ENCODE data around the gene MGST3.
"Not testable (repeated sequence)": the region's sequence is repeated elsewhere in the genome, so short reads cannot be mapped to it uniquely, and the experiment has no call there.

The MGST3 gene

DNA sequence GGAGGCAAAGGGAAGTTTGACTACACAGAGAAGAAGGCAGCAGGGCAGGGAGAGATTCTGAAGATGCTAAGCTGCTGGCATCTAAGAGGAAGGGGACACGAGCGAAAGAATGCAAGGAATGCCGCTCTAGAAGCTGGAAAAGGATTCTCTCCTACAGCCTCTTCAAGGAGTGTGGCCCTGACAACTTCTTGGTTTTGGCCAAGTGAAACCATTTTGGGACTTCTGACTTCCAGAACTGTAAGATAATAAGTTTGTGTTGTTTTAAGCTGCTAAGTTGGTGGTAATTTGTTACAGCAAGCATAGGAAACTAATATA lies 28.5 kb downstream of the MGST3 start:
- no peak for DNase-seq

DNA sequence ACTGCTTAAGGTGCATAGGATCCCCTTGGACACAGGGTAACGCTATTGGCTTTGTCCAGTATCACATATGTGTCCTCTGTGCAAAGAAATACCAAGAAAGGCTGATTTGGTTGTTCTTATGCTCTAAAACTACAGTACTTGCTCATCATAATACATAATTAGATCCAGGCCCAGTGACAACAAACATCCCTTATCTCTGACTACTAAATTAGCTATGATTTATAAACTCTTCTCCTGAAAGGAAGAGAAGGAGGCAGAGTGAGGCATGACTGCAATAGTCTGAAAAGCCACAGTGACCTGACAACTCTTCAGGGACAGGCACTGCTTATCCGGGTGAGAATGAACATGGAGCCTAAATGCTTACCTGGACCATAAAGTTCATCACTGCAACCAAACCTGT lies 30.7 kb downstream of the MGST3 start:
- DNase-seq: no peak

DNA sequence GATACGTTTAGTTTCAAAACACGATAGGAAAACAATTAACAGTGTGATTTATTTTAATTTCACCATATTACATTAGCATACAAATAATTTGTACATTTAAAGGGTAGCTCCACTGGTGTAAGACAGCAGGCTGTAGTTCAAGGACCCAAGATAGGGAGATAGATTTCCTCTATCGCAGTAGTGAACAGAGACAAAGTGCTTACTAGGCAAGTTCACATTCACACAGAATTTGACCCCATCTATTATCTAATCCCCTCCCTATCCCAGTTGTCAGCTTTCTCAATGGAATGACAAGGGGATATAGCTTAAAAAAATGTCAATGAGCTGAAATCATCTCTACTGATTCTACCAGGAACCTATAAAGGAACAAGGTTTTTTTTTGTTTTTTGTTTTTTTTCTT lies 31.2 kb downstream of the MGST3 start:
- no peak for DNase-seq

- no peak for DNase-seq
These were observed 35.3 kb downstream of the MGST3 start for GRCh38 chr1:165666152-165666825.

GRCh38 chr1:165668184-165668583 lies 37.1 kb downstream of the MGST3 start:
- DNase-seq: no peak

- DNase-seq: no peak
These were observed 40.5 kb downstream of the MGST3 start for GRCh38 chr1:165671526-165671925.

GRCh38 chr1:165674599-165674998 lies 43.6 kb downstream of the MGST3 start:
- DNase-seq: no peak

- DNase-seq: no peak
These were observed 44.8 kb downstream of the MGST3 start for GRCh38 chr1:165675794-165676193.

DNA sequence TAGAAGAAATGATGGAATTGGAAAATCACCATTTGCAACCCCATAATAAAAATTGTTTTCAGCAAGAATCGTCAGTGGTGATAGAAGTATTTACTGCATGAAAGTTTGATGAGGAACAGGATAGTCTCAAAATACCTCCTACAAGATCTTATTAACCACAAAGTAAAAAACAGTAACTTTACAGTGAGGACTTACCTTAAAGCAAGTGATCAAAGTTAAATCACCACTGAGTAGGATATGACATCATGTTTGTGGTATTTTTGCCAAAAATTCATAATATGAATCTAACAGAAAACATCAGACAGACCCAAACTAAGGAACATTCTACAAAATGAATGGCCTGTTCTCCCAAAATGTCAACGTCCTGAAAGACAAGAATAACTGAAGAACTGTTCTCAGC lies 47.5 kb downstream of the MGST3 start:
- no peak for DNase-seq

- no peak for DNase-seq
These were observed 48.4 kb downstream of the MGST3 start for GRCh38 chr1:165679282-165680036.

GRCh38 chr1:165680303-165680702 lies 49.3 kb downstream of the MGST3 start:
- no peak for DNase-seq

GRCh38 chr1:165680773-165681172 lies 49.7 kb downstream of the MGST3 start:
- not testable (repeated sequence) for DNase-seq

- no peak for DNase-seq
These were observed 52.9 kb downstream of the MGST3 start for GRCh38 chr1:165683848-165684485.

- DNase-seq: no peak
These were observed 55.3 kb downstream of the MGST3 start for GRCh38 chr1:165686121-165686970.

DNA sequence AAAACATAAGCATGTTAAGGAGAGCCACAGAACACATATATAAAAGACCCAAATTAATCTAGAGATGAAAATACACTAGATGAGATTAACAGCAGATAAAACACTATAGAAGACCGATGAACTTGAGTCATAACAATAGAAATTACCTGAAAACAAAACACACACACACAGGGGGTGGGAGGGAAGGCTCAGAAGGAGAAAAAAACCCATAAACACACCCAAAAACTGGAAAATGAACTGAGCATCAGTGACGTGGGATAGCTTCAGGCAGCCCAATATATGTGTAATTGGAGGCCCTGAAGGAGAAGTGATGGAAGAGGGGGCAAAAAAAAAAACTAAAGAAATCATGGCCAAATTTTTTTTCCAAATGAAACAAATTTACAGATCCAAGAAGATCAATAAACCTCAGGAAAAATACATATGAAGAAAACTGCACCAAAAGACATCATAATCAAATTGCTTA lies 56.0 kb downstream of the MGST3 start:
- no peak for DNase-seq

DNA sequence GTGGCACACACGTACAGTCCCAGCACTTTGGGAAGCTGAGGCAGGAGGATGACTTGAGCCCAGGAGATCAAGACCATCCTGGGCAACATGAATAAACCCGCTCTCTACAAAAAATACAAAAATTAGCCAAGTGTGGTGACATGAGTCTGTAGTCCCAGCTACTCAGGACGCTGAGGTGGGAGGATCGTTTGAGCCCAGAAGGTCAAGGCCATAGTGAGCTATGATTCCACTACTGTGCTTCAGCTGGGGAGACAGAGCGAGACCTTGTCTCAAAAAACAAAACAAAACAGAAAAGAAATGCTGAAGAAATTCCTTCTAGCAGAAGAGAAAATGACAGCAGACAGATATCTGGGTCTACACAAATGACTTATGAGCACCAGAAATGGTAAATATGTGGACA lies 57.0 kb downstream of the MGST3 start:
- DNase-seq: no peak

- DNase-seq: no peak
These were observed 64.0 kb downstream of the MGST3 start for GRCh38 chr1:165695031-165695430.

- DNase-seq: no peak
These were observed 65.6 kb downstream of the MGST3 start for GRCh38 chr1:165696625-165697100.

GRCh38 chr1:165697491-165697880 lies 66.5 kb downstream of the MGST3 start:
- DNase-seq: no peak

GRCh38 chr1:165697881-165698760 lies 67.1 kb downstream of the MGST3 start, which contains the start of gene ALDH9A1:
Gene ALDH9A1 (minus strand): TSS chr1:165698562. CDS start chr1:165698558, 4 bp downstream.
- DNase-seq: peak; percentile 58

DNA sequence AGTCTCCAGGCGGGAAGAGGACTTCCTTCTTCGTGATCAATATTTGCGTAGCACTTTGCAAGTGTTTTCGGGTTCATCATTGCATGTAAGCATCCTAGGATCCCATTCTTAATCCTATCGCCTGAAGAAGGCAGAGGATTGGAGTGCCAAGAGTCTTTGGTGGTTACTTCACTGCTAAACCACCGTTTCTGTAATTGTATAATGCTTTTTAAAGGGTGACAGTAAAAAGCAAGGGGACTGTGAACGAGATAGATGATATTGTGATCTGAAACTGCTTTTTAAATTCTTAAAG lies 67.7 kb downstream of the MGST3 start:
- DNase-seq: no peak

DNA sequence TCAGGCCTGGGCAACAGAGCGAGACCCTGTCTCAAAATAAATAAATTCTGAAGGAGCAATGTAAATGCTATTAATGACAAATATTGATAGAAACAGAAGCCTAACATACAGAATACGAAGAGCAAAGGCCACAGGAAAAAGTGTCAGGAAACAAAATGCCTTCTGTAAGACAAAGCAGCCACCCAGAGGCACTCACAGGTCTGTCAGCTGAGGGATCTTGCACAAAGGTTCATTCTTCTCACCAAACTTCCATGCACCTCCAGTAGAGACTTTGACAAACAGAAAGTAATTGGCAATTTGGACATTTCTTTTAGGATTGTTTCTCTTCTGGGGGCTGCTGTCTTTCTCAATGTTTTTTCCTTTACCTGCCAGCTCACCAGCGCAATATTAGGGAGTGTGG lies 68.5 kb downstream of the MGST3 start:
- DNase-seq: no peak

Data from cortex of kidney (tissue), 1 donor.